HG03060 (cell line): ENCODE results near the gene SPACDR.

Experiments
- ATAC-seq: cut with Tn5 transposase; IDR thresholded peaks from one replicate; pipeline ENCODE4 v1.9.1; 2021; ENCODE audit warnings: low read depth, moderate number of reproducible peaks; ENCODE audit not compliant: unreplicated experiment

Gene SPACDR

GRCh38 chr7:100437150-100438100, 26.6 kb downstream of the SPACDR start:
- no peak for ATAC-seq

- no peak for ATAC-seq
These were observed 28.4 kb downstream of the SPACDR start for GRCh38 chr7:100435401-100436304.

GRCh38 chr7:100434297-100435144, 29.5 kb downstream of the SPACDR start:
- ATAC-seq = no peak

- no peak for ATAC-seq
These were observed 30.3 kb downstream of the SPACDR start for GRCh38 chr7:100433592-100434296.

GRCh38 chr7:100433276-100433591, 30.8 kb downstream of the SPACDR start:
- ATAC-seq = no peak

GRCh38 chr7:100432621-100433275, 31.3 kb downstream of the SPACDR start:
- ATAC-seq = no peak

- ATAC-seq = no peak
These were observed 32.0 kb downstream of the SPACDR start for GRCh38 chr7:100432053-100432452.

GRCh38 chr7:100431286-100431735, 32.7 kb downstream of the SPACDR start:
- no peak for ATAC-seq

- no peak for ATAC-seq
These were observed 33.4 kb downstream of the SPACDR start for GRCh38 chr7:100430493-100431285.

GRCh38 chr7:100429637-100430492, 34.2 kb downstream of the SPACDR start, which contains the start of gene MEPCE:
Gene MEPCE (plus strand): TSS chr7:100429831. CDS start chr7:100430019, 188 bp downstream.
- ATAC-seq = peak; percentile 17

- peak; percentile 22 for ATAC-seq
These were observed 35.0 kb downstream of the SPACDR start for GRCh38 chr7:100428967-100429636.

GRCh38 chr7:100428199-100428966, 35.7 kb downstream of the SPACDR start, which contains the start of gene ZCWPW1:
Gene ZCWPW1 (minus strand): TSS chr7:100428703. CDS start chr7:100420649, 8,054 bp downstream.
- peak; percentile 30 for ATAC-seq

GRCh38 chr7:100427762-100428198, 36.3 kb downstream of the SPACDR start:
- no peak for ATAC-seq

GRCh38 chr7:100426516-100426915, 37.5 kb downstream of the SPACDR start:
- ATAC-seq = no peak

GRCh38 chr7:100425347-100425746, 38.7 kb downstream of the SPACDR start:
- no peak for ATAC-seq

- ATAC-seq = no peak
These were observed 40.7 kb downstream of the SPACDR start for GRCh38 chr7:100423315-100423714.
